Bronchial epithelial cell (primary cell): ENCODE measurements around the gene STEAP4. TPM values are rescaled to one million over a fixed set of nuclear protein-coding genes. Genes with fewer than 3 reads are reported as not detected.

Experiments used
- DNase-seq: peaks from one replicate; pipeline ENCODE4 v3.0.0-alpha.2; 2010; ENCODE audit warnings: low read depth
- FAIRE-seq: peaks from 2 replicates; lab custom pipeline; 2011; peaks lifted over from hg19 to GRCh38; lab: Jason Lieb, UNC
- H3K27me3 ChIP-seq: 2 replicates; pipeline ENCODE4 v1.5.1; 2011; ENCODE audit warnings: low read length; ENCODE audit not compliant: control insufficient read depth, insufficient read depth
- H3K36me3 ChIP-seq: 2 replicates; pipeline ENCODE4 v1.5.1; 2011; ENCODE audit warnings: low read length; ENCODE audit not compliant: control insufficient read depth, insufficient read depth
- H3K4me3 ChIP-seq: 2 replicates; pipeline ENCODE4 v1.5.1; 2011; ENCODE audit warnings: mild to moderate bottlenecking, low read depth, low read length, control low read depth
- CTCF ChIP-seq: IDR thresholded peaks from 2 replicates; pipeline ENCODE4 v1.5.1; 2011; ENCODE audit warnings: mild to moderate bottlenecking, moderate library complexity, low read length, control low read depth, inconsistent platforms; ENCODE audit not compliant: insufficient read depth, severe bottlenecking
- total RNA-seq: library from RNA; depleted of rRNA; stranded (reverse); fragments of >200 nt; gene quantifications from 2 replicates; pipeline ENCODE4 v1.2.1, GENCODE V29; 2014

Gene STEAP4
- total RNA-seq, 1 donor from 2014 or later: 3.9 TPM

DNA sequence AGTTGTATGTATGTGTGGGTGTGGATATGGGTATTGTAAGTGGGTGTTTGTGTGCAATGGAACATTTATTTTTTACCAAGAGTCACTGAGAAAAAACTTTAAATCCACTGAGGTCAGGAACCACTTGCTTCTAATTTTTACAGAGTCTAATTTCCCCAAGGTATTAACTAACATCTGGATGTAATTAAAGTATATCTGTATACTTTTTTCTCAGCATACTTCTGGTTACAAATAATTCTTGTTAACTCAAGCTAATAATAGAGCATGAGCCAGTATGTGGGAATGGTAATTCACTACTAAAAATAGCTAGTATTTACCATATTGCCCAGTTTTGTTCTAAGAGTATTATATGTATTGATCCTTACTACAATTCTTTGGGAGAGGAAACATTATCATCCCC is 24.6 kb upstream of the STEAP4 start:
- FAIRE-seq (no peak), DNase-seq (no peak)
- Histone ChIP-seq H3K36me3 (no peaks in the 10 kb centered on the region), H3K27me3 (no peaks in the 10 kb centered on the region), H3K4me3 (no peak overlapping the region)
- no peak for TF ChIP-seq CTCF

DNA sequence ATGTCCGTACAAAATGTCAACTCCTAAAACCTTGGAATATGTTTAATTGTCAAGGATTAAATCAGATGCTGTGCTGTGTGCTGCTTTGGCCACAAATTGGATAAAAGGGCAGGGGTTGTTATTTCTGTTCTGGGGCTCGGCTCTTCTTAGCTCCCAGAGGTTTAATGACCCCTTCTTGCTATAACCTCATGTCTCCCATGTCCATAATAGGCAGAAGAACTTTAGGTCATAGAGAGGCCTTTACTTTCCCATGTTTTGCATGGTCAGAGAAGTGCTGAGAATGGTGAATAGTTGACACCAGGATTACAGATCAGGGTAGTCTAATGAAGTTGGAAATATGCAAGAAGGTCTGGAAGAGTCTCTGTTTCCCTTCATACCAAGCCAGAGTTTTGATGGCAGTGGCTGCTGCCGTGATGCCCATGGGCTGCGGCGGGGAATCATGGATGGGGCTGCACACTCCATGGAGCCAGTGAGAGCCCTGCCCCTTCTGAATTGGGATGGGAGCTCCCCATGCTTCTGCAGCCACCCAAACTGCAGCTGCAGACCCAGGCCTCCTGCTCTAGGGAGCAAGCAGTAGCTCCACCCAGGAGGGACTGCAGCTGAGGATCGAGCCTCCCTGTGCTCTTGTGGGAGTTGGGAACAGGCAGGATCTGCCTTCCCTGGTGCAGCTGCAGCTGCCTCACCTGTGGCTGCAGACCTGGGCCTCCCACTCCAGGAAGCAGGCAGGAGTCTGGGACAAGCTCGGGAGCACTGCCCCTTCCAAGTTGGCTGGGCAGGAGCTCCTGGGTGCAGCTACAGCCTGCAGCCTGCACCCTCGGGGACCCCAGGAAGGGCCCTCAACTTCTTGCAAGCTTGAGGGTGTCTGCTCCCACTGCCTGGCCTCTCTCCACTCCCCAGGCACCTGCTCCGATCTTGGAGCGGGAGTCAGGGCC is 23.1 kb upstream of the STEAP4 start:
- Histone ChIP-seq H3K36me3 (no peaks in the 10 kb centered on the region), H3K4me3 (no peak overlapping the region), H3K27me3 (no peaks in the 10 kb centered on the region)
- FAIRE-seq (no peak), DNase-seq (no peak)
- no peak for TF ChIP-seq CTCF

GRCh38 chr7:88328787-88329186 is 22.1 kb upstream of the STEAP4 start:
- Histone ChIP-seq H3K4me3 (no peak overlapping the region), H3K36me3 (no peaks in the 10 kb centered on the region), H3K27me3 (no peaks in the 10 kb centered on the region)
- FAIRE-seq (no peak), DNase-seq (no peak)
- TF ChIP-seq CTCF: no peak

- Histone ChIP-seq H3K36me3 (no peaks in the 10 kb centered on the region), H3K27me3 (no peaks in the 10 kb centered on the region), H3K4me3 (no peak overlapping the region)
- no peak for FAIRE-seq
- TF ChIP-seq CTCF: no peak
- no peak for DNase-seq
Observed at GRCh38 chr7:88324699-88325098, 18.0 kb upstream of the STEAP4 start.

DNA sequence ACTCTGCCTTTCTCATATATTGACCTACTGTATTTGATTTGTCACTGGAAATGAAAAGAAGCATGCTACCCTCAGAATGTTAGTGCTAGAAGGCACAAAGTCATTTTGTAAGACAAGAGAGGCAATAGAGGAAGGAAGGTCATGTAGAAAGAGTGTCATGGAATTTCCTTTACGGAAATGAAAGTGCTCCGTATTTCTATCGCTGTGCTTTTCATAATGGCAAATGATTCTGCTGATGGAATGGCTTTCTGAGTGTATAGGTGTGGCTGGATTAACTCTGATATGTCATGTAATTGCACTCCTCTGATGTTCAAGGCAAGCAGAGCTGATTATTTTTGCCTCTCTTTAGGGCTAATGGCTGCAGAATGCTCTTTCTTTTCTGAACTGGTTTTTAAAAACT is 15.5 kb upstream of the STEAP4 start:
- DNase-seq (peak; percentile 34), FAIRE-seq (no peak)
- Histone ChIP-seq H3K27me3 (no peaks in the 10 kb centered on the region), H3K4me3 (no peak overlapping the region), H3K36me3 (no peaks in the 10 kb centered on the region)
- TF ChIP-seq CTCF: no peak
